K562 (cell line): ENCODE data around the gene BHLHE40. TPM values are rescaled to one million over a fixed set of nuclear protein-coding genes. Genes with fewer than 3 reads are reported as not detected.

Experiments used
- ATAC-seq: fragments of 200-7000 bp; cut with Tn5 transposase; 3 replicates; pipeline ENCODE4 v1.9.1; 2020; ENCODE audit warnings: moderate library complexity
- BruUV-seq: library from RNA; stranded (reverse); fragments of 400-500 nt; replicated peaks from 2 replicates; lab custom pipeline; 2021; lab: Mats Ljungman, UMichigan
- CTCF ChIA-PET: fragments of 300-600 bp; formaldehyde crosslinking; extraction: SDS; loops from one replicate; lab custom pipeline; 2021; ENCODE audit warnings: low intra/inter-chr PET ratio; lab: Yijun Ruan, JAX
- POLR2A ChIA-PET: fragments of 300-600, 350-650 bp; sonication (Branson Sonifier 250); formaldehyde crosslinking; extraction: SDS; loops from one replicate; lab custom pipeline; 2021; ENCODE audit warnings: antibody characterized with exemption, inconsistent platforms; lab: Yijun Ruan, JAX
- DNase-seq, 4 experiments: peaks; one replicate each; pipeline versions ENCODE4 v3.0.0 to v3.0.0-alpha.2; 2011 to 2018; ENCODE audit warnings: low spot score in 3 of 4, mixed read lengths in 3 of 4; ENCODE audit errors: extremely low read depth in 1 of 4
- FAIRE-seq: peaks from 2 replicates; lab custom pipeline; 2011; peaks lifted over from hg19 to GRCh38; lab: Jason Lieb, UNC
- H2AFZ ChIP-seq: 2 replicates; pipeline ENCODE4 v1.6.0; 2011; ENCODE audit warnings: low read depth, low read length, control low read depth, inconsistent platforms
- H3K27ac ChIP-seq: fragments of 200-600 bp; 3 replicates; pipeline ENCODE4 v1.8.0; 2011; ENCODE audit warnings: low read depth, mild to moderate bottlenecking, control low read depth, inconsistent platforms, low read length, moderate library complexity, mixed read lengths; ENCODE audit errors: extremely low read depth
- H3K27me3 ChIP-seq, 2 experiments: fragments of 300-600 bp in 1 of 2; 2 replicates in 1 of 2; 3 replicates in 1 of 2; pipeline versions ENCODE4 v1.6.0 to v1.8.0; 2011; ENCODE audit warnings: inconsistent platforms in 2 of 2, low read length in 2 of 2, mild to moderate bottlenecking in 1 of 2, mixed read lengths in 1 of 2, moderate library complexity in 1 of 2; ENCODE audit not compliant: control insufficient read depth in 2 of 2, insufficient read depth in 2 of 2
- H3K36me3 ChIP-seq: fragments of 300-600 bp; 3 replicates; pipeline ENCODE4 v1.8.0; 2011; ENCODE audit warnings: mild to moderate bottlenecking, low read length, inconsistent platforms; ENCODE audit not compliant: control insufficient read depth, insufficient read depth
- H3K4me1 ChIP-seq, 2 experiments: fragments of 200-600 bp in 1 of 2; replicated peaks in 1 of 2; 2 replicates in 1 of 2; 3 replicates in 1 of 2; pipeline versions ENCODE4 v1.5.1 to v1.8.0; 2011; ENCODE audit warnings: inconsistent platforms in 2 of 2, low read length in 2 of 2, mild to moderate bottlenecking in 1 of 2, mixed read lengths in 1 of 2, moderate library complexity in 1 of 2; ENCODE audit not compliant: control insufficient read depth in 2 of 2, insufficient read depth in 2 of 2
- H3K4me2 ChIP-seq: 2 replicates; pipeline ENCODE4 v1.6.1; 2011; ENCODE audit warnings: low read length, control low read depth, inconsistent platforms, mixed read lengths; ENCODE audit not compliant: insufficient read depth
- H3K4me3 ChIP-seq: fragments of 200-600 bp; sonication (generic), shearing (Covaris generic); 2 replicates; pipeline ENCODE4 v1.5.1; 2016; ENCODE audit warnings: control low read depth, inconsistent platforms
- H3K79me2 ChIP-seq: fragments of 200-600 bp; 3 replicates; pipeline ENCODE4 v1.8.0; 2011; ENCODE audit warnings: low read length, inconsistent platforms; ENCODE audit not compliant: control insufficient read depth, insufficient read depth
- H3K9ac ChIP-seq, 2 experiments: 2 replicates each; pipeline versions ENCODE4 v1.6.0 to v1.6.1; 2011; ENCODE audit warnings: low read depth in 2 of 2, low read length in 2 of 2, control low read depth in 1 of 2, inconsistent platforms in 1 of 2, mild to moderate bottlenecking in 1 of 2, mixed read lengths in 1 of 2; ENCODE audit not compliant: insufficient read depth in 1 of 2
- H3K9me1 ChIP-seq: one replicate; pipeline ENCODE4 v1.6.0; 2011; ENCODE audit warnings: inconsistent platforms, mild to moderate bottlenecking, low read length, moderate library complexity; ENCODE audit not compliant: control insufficient read depth, insufficient read depth
- H3K9me3 ChIP-seq: replicated peaks from 2 replicates; pipeline ENCODE4 v1.5.1; 2011; ENCODE audit warnings: low read depth, low read length, inconsistent platforms; ENCODE audit not compliant: control insufficient read depth, insufficient read depth
- H4K20me1 ChIP-seq: replicated peaks from 2 replicates; pipeline ENCODE4 v1.6.1; 2011; ENCODE audit warnings: low read length, inconsistent platforms, mixed read lengths; ENCODE audit not compliant: control insufficient read depth, insufficient read depth
- AFF1 ChIP-seq, 2 experiments: fragments of 450-650 bp; IDR thresholded peaks; 2 replicates each; pipeline ENCODE4 v1.6.1; 2018; ENCODE audit warnings: mild to moderate bottlenecking in 2 of 2, low read depth in 1 of 2; ENCODE audit not compliant: partially characterized antibody in 2 of 2
- CBX1 ChIP-seq: sonication (generic); IDR thresholded peaks from 2 replicates; pipeline ENCODE4 v1.6.1; 2016; ENCODE audit warnings: antibody characterized with exemption, low read depth, mild to moderate bottlenecking
- CREB5 ChIP-seq: fragments of 250-450 bp; sonication (Bioruptor Pico); IDR thresholded peaks from 2 replicates; pipeline ENCODE4 v1.5.0; 2020; ENCODE audit warnings: mild to moderate bottlenecking
- DNMT1 ChIP-seq: fragments of 450-650 bp; IDR thresholded peaks from 2 replicates; pipeline ENCODE4 v1.6.1; 2016; ENCODE audit warnings: antibody characterized with exemption, mild to moderate bottlenecking
- MTA3 ChIP-seq: fragments of 450-650 bp; formaldehyde crosslinking; IDR thresholded peaks from 2 replicates; pipeline ENCODE4 v1.6.1; 2017; ENCODE audit warnings: mild to moderate bottlenecking, borderline replicate concordance
- MYNN ChIP-seq, 2 experiments: sonication (generic); formaldehyde crosslinking in 1 of 2; IDR thresholded peaks; 2 replicates each; pipeline versions ENCODE4 v1.5.0 to v1.6.1; 2016 to 2020; ENCODE audit warnings: antibody characterized with exemption in 1 of 2, missing genetic modification reagents in 1 of 2
- NONO ChIP-seq, 2 experiments: fragments of 200-400 bp in 1 of 2; fragments of 450-650 bp in 1 of 2; formaldehyde crosslinking in 1 of 2; IDR thresholded peaks; 2 replicates each; pipeline ENCODE4 v1.6.1; 2017; ENCODE audit warnings: low read depth in 2 of 2, mild to moderate bottlenecking in 2 of 2, moderate library complexity in 2 of 2, low read length in 1 of 2
- POLR2A ChIP-seq: fragments of 450-650 bp; conservative IDR thresholded peaks from 2 replicates; pipeline ENCODE4 v1.6.1; 2016
- RAD21 ChIP-seq, 2 experiments: fragments of 250-450 bp in 1 of 2; fragments of 450-650 bp in 1 of 2; sonication (Bioruptor Pico) in 1 of 2; formaldehyde crosslinking in 1 of 2; IDR thresholded peaks in 1 of 2; conservative IDR thresholded peaks in 1 of 2; 2 replicates each; pipeline versions ENCODE4 v1.4.0 to v1.8.0; 2020 to 2022; ENCODE audit warnings: mild to moderate bottlenecking in 2 of 2, moderate library complexity in 1 of 2
- RFX1 ChIP-seq: fragments of 450-650 bp; IDR thresholded peaks from 2 replicates; pipeline ENCODE4 v1.6.1; 2016; ENCODE audit warnings: mild to moderate bottlenecking, moderate library complexity
- ZNF668 ChIP-seq: fragments of 250-450 bp; sonication (Bioruptor Pico); IDR thresholded peaks from 2 replicates; pipeline ENCODE4 v1.8.0; 2022; ENCODE audit warnings: mild to moderate bottlenecking, inconsistent platforms
- ZNF785 ChIP-seq: fragments of 250-450 bp; sonication (Bioruptor Pico); IDR thresholded peaks from 2 replicates; pipeline ENCODE4 v1.4.0; 2020; ENCODE audit warnings: mild to moderate bottlenecking
- ZNF830 ChIP-seq: fragments of 250-450 bp; sonication (Bioruptor Pico); IDR thresholded peaks from 2 replicates; pipeline ENCODE4 v1.5.0; 2021; ENCODE audit warnings: mild to moderate bottlenecking
- WGBS: fragments of 100-300 bp; shearing (Covaris generic); methylation state at CpG from one replicate; pipeline ENCODE4 v1.1.6; 2016; ENCODE audit warnings: low coverage, mixed read lengths; ENCODE audit not compliant: insufficient coverage; ENCODE audit errors: missing lambda C conversion rate; 5-methylcytosine and 5-hydroxymethylcytosine counted together
- in situ Hi-C: fragments of 300-500 bp; cut with MboI; formaldehyde crosslinking; loops from 4 replicates; pipeline ENCODE4 v1.15.0; 2018; ENCODE audit warnings: inconsistent platforms, mixed read lengths
- intact Hi-C: fragments of 100-400 bp; cut with micrococcal nuclease; formaldehyde crosslinking; loops from 2 replicates; pipeline ENCODE4 v1.14.2; 2022
- polyA plus RNA-seq, 8 experiments: library from polyadenylated mRNA; depleted of rRNA in 4 of 8; stranded (reverse) in 5 of 8; unstranded in 3 of 8; fragments of >200 nt; fragmentation: Nextera tagmentation in 2 of 8; fragmentation: Illumina TruSeq in 1 of 8; extraction: Ambion mirVana in 2 of 8; extraction: Trizol in 1 of 8; gene quantifications; 2 replicates each; pipeline versions ENCODE4 v1.2.1 to v1.2.3, GENCODE V29; 2011 to 2014; ENCODE audit warnings: inconsistent platforms in 1 of 8, missing spikeins in 1 of 8
- total RNA-seq, 7 experiments: library from RNA; depleted of rRNA in 6 of 7; stranded (reverse); fragments of >200 nt in 6 of 7; fragmentation: Illumina TruSeq in 2 of 7; extraction: Trizol in 2 of 7; gene quantifications; 2 replicates each; pipeline versions ENCODE4 v1.2.1 to v1.2.3, GENCODE V29; 2011 to 2021; ENCODE audit warnings: low replicate concordance in 1 of 7

BHLHE40 gene
- total and polyA plus RNA-seq, 9 of the 15 experiments (the other 6 are each of a cell fraction or from before 2014, with no cell fraction given) = 12.0 to 83.9 (median 31.4) TPM

GRCh38 chr3:4985330-4986174 is 6.3 kb downstream of the BHLHE40 start (continued):
- TF ChIP-seq MYNN (IDR thresholded peaks at IDR 0.05) = peak; percentile 11; the same call in 1 of the 2 replicates
- no peak for TF ChIP-seq MYNN (CRISPR knock-in tag; IDR thresholded peaks at IDR 0.05)
- peak; percentile 46; the same call in 1 of the 2 replicates for TF ChIP-seq MTA3
- TF ChIP-seq ZNF830 (CRISPR knock-in tag) = 0 out of 2 replicates have a peak, but pooled peaks have one; percentile 21

DNA sequence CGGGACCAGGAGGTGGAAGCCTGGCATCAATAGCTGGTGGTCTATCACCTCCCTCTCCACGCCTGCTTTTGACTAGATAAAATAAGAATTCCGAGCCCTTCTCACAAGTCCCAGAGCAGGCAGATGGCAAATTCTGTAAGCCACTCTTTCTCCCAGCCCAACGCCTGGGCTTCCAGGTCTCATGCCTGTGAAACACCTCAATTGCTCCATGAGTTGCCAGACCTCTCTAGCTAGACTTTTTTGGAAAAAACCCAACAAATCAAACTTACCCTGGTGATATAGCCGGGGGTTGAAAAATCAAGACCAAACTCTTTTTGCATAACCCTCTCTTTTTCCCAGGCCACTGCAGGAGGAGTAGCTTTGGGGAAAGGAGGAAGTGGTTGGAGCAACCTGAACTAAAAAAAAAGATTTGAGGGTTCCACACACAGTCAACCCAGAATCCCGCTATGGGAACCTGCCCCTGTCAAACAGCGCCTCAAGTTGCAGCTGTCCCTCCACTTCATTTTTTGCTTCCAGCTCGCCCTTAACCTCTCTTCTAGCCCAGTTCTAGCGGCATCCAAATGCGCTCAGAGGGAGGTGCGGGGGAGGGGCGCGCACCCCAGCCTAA is 7.0 kb downstream of the BHLHE40 start:
- DNase-seq = no peak
- peaks cover 49 to 74% of the 10 kb centered on the region in 2 experiments for H3K4me1 ChIP-seq
- H3K9ac ChIP-seq = peak overlapping the region; percentile 62 to 87
- peak; percentile 57 for ATAC-seq
- H3K36me3 ChIP-seq = peaks cover 45% of the 10 kb centered on the region
- BruUV-seq = TSS peak; percentile 85
- H3K4me3 ChIP-seq = peak overlapping the region; percentile 41
- H2AFZ ChIP-seq = peak overlapping the region; percentile 88
- no peak for FAIRE-seq
- CTCF ChIA-PET = interaction anchor here (1.6 kb wide), 1 partner anchor 72 kb away, joined by 5 read pairs; no protein-coding TSS in a partner anchor
- H3K79me2 ChIP-seq = peaks cover 51% of the 10 kb centered on the region
- no peaks in the 10 kb centered on the region for H3K9me3 ChIP-seq
- in situ Hi-C loops (no loop called here), intact Hi-C loops (no loop called here)
- peak overlapping the region; percentile 83 for H3K27ac ChIP-seq
- no peaks in the 10 kb centered on the region; the same call in 1 of the 2 replicates for H4K20me1 ChIP-seq
- H3K9me1 ChIP-seq = no peaks in the 10 kb centered on the region
- WGBS = 21% methylated on average over 13 of the region's 13 CpGs
- H3K4me2 ChIP-seq = peak overlapping the region; percentile 73
- no peaks in the 10 kb centered on the region for H3K27me3 ChIP-seq
- POLR2A ChIA-PET = interaction anchor here (0.5 to 8.1 kb wide), 27 partner anchors 8 to 550 kb away, joined by 3 to 85 read pairs (median 4); no protein-coding TSS in a partner anchor
- TF ChIP-seq RAD21 (CRISPR knock-in tag; conservative IDR thresholded peaks at IDR 0.05 in 1 of 2, IDR thresholded peaks at IDR 0.05 in 1 of 2) (peak in 1 of 2 experiments; percentile 19; a peak in 2 of 4 replicates), DNMT1 (0 out of 2 replicates have a peak, but pooled peaks have one; percentile 61), RFX1 (no peak), ZNF668 (CRISPR knock-in tag) (no peak), CREB5 (CRISPR knock-in tag) (0 out of 2 replicates have a peak, but pooled peaks have one; percentile 8), AFF1 (IDR thresholded peaks at IDR 0.05; ENCODE audit: low read depth in 1 of 2, partially characterized antibody in 2 of 2) (peak in 1 of 2 experiments; percentile 56), NONO (IDR thresholded peaks at IDR 0.05; ENCODE audit: low read depth in 2 of 2, low read length in 1 of 2) (no peak), POLR2A (no peak), ZNF785 (CRISPR knock-in tag) (no peak), CBX1 (no peak)
